GM12874 (cell line): ENCODE results near the gene CACNA1C.

Experiments used
- CTCF ChIP-seq: IDR thresholded peaks from 2 replicates; pipeline ENCODE4 v1.5.1; 2011; ENCODE audit warnings: low read depth, mild to moderate bottlenecking, control low read depth, low read length, moderate library complexity; ENCODE audit not compliant: insufficient read depth

Gene CACNA1C

DNA sequence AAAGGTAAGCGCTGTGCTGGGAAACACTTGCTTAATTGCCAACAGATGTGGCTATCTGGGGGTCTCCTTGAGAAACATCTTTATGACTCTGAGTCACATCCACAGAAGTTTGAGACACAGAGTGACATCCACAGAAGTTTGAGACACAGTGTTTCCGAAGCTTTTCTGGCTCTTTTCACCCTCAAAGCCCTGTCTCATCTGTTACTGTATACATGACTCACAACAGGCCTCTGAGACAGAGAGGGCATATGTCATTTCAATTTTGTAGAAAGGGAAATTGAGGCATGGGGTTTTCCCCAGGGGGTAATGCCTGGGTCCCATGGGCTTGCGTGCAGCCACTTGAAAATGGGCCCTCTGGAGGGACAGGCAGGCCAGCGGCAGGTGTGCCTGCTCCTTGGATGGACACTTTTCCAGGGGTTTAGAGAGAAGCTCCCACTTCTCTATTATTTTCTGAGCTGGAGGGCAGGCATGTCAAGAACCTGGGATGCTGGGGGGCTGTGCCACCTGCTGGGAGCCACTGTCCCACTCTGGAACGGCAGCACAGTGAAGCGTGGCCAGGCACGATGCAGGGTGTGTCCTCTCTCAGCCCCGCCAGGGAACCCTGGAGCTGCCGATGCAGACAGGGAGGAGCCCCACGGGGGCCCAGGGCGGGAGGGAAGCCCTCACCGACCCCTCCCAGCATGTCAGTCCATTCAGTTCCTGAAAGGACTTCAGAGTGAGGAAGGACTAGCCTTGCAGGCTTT lies 630.7 kb downstream of the CACNA1C start:
- TF ChIP-seq CTCF: no peak

DNA sequence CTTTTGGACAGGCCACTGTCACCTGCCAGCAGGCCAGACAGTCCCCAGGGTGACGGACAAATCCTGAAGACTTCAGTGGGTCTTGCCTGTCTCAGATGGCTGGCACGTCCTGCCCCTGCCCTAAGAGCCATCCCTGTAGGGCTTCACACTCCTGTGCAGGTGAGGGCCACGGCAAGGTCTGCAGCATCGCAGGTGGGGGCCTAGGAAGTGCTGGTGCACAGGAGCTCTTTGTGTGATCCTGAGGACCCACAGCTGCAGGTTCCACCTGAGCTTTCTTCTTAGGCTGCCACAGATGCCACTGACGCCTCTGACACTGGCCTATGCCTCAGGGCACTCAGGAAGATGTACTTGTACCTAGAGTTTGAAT lies 633.5 kb downstream of the CACNA1C start:
- TF ChIP-seq CTCF: no peak

DNA sequence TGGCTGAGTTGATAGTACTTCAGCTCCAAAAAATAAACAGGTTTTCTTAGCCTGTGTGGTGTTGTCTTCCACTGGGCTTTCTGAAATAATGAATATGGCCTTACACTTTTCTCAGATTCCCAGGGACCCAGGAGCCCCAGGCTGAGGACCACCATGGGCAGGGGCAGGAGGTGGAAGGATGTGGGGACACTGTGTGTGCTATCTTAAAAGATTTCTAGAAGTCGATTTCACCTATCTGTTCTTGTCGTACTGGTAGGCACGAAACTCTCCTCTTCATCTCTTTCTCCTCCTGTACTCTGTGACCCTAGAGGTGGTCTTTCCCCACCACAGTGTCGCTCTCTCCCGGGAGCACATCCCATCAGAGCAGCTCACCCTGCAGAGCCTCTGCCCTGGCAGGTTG lies 634.3 kb downstream of the CACNA1C start:
- TF ChIP-seq CTCF: no peak

DNA sequence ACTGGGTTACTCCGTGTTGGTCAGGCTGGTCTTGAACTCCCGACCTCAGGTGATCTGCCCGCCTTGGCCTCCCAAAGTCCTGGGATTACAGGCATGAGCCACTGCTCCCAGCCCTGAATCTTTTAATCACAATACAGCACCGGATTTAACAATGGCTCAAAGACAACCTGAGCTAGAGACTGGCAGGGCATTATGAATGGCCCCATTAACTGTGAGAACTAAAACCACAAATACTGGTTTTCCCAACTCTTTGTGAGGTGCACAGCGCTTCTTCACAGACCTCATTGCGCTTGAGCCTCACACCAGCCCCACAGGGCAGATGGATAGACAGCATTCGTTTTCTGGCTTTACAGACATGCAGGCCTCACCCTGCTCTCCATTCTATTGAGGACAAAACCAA lies 634.9 kb downstream of the CACNA1C start:
- TF ChIP-seq CTCF: no peak

DNA sequence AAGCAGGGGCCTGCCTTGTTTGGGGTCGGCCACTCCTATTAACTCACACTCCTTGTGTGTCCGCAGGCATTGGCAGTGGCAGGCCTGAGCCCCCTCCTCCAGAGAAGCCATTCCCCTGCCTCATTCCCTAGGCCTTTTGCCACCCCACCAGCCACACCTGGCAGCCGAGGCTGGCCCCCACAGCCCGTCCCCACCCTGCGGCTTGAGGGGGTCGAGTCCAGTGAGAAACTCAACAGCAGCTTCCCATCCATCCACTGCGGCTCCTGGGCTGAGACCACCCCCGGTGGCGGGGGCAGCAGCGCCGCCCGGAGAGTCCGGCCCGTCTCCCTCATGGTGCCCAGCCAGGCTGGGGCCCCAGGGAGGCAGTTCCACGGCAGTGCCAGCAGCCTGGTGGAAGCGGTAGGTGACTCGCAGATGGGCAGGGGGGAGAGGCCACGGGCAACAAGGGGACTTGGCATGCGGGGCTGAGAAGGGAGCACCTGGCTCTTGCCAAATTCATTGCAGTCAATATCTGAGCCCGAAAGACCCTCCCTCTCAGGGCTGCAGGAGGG lies 635.7 kb downstream of the CACNA1C start:
- no peak for TF ChIP-seq CTCF

- TF ChIP-seq CTCF: no peak
These were observed 636.6 kb downstream of the CACNA1C start for GRCh38 chr12:2689393-2689792.

DNA sequence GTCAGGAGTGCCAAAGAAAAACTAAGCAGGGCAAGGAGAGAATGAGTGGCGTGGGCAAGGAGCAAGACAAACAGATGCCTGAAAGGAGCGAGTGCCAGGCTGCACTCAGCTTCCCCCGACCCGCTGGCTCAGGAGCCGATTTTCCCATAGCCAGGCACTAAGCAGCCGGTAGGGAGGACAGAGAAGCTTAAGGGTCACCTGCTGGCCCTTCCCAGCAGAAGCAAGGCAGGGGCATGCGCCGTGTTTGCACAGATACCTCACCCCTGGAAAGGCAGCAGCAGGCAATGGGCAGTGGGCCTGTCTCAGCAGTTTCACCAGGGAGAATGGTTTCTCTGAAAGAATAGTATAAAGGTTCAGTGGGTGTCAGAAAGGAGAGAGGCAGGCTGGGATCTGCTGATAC lies 637.1 kb downstream of the CACNA1C start:
- no peak for TF ChIP-seq CTCF
